K562 (cell line): Measurements from ENCODE around the gene NAALAD2.

Source experiments
- ADNP ChIP-seq: fragments of 200-800 bp; sonication (Bioruptor generic); IDR thresholded peaks from 2 replicates; pipeline ENCODE4 v1.6.1; 2016; ENCODE audit warnings: missing genetic modification characterization, missing compliant biosample characterization
- CHCHD3 ChIP-seq: fragments of 250-450 bp; sonication (Bioruptor Pico); IDR thresholded peaks from 2 replicates; pipeline ENCODE4 v2.1.2; 2022; ENCODE audit warnings: mild to moderate bottlenecking
- CTCF ChIP-seq, 3 experiments: IDR thresholded peaks in 2 of 3; conservative IDR thresholded peaks in 1 of 3; 2 replicates each; pipeline ENCODE4 v1.5.1; 2011 to 2012; ENCODE audit warnings: low read length in 3 of 3, mild to moderate bottlenecking in 3 of 3, control low read depth in 2 of 3, improper control_type of control experiment in 1 of 3, inconsistent platforms in 1 of 3, low read depth in 1 of 3, mixed read lengths in 1 of 3, moderate library complexity in 1 of 3; ENCODE audit not compliant: insufficient read depth in 2 of 3
- POLR2A ChIP-seq: fragments of 450-650 bp; conservative IDR thresholded peaks from 2 replicates; pipeline ENCODE4 v1.6.1; 2016
- ZBTB1 ChIP-seq: sonication (generic); formaldehyde crosslinking; IDR thresholded peaks from 2 replicates; pipeline ENCODE4 v1.8.1; 2023; ENCODE audit warnings: missing genetic modification reagents, low read depth, mild to moderate bottlenecking, borderline replicate concordance
- ZFX ChIP-seq: sonication (generic); formaldehyde crosslinking; IDR thresholded peaks from 2 replicates; pipeline ENCODE4 v1.8.0; 2022; ENCODE audit warnings: mild to moderate bottlenecking, missing genetic modification reagents, moderate library complexity
- ZHX1 ChIP-seq: fragments of 150-350 bp; conservative IDR thresholded peaks from 2 replicates; pipeline ENCODE4 v1.6.1; 2014; ENCODE audit warnings: low read length
- ZNF143 ChIP-seq: sonication (generic); formaldehyde crosslinking; IDR thresholded peaks from 2 replicates; pipeline ENCODE4 v1.9.0; 2022; ENCODE audit warnings: mild to moderate bottlenecking, missing genetic modification reagents
- ZNF274 ChIP-seq: IDR thresholded peaks from 2 replicates; pipeline ENCODE4 v1.6.1; 2011; ENCODE audit warnings: low read depth, mild to moderate bottlenecking, low read length, moderate library complexity, borderline replicate concordance

DNA sequence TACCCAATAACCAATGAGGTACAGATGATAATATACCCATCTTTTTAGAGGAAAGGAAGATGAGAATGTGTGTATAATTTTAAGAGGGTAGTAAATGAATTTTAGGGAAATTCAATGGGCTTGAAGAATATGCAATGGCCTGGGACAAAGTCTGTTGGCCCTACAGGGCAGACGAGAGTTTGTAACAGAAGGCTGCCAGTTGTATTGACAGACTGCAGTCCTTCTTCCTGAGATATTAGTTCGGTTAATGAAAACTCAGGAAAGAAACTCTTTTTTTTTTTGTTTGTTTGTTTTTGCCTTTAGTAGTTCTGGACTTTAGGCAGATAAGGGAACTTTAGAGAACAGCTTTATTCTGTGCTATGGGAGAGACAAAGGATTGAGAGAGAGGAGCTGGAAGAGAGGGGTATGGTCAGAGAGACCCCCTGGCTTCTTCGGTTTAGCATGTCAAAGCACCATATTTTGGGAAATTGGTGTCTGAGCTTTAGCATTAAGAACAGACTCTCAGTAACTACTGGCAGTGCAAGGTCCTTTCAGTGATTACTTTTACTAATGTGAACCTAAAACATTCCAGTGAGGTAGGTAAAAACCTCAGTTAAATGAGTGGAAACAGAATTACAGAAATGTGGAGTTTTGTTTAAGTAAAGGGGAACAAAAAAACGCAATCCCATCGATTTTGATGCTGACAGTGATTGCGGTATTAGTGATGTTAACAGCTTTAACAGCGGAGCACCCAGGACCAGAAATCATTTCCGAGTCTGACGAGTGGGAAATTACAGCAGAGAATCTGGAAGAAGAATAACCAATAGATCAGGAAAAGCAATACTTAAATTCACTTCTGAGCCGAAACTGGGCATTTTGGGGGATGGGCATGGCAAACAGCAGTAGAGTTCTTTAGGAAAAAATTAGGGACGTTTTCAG, 644 bp upstream of the NAALAD2 start:
- TF ChIP-seq ZFX (no peak), ZHX1 (no peak), POLR2A (no peak), ADNP (tag) (no peak), ZNF274 (no peak), ZNF143 (CRISPR knock-in tag) (no peak), ZBTB1 (no peak), CTCF (IDR thresholded peaks at IDR 0.05 in 2 of 3, conservative IDR thresholded peaks at IDR 0.05 in 1 of 3; ENCODE audit: insufficient read depth in 2 of 3, low read depth in 1 of 3, low read length in 3 of 3) (no peak), CHCHD3 (CRISPR knock-in tag) (no peak)
